Measurements from ENCODE around the gene SGCD. TPM values are rescaled to one million over a fixed set of nuclear protein-coding genes. Genes with fewer than 3 reads are reported as not detected.
A peak's percentile ranks its signal among the peaks of the same experiment; 100 is the strongest.

The SGCD gene
- total RNA-seq, 2 experiments from 2014 or later: not detected

- Mint-ChIP-seq H3K36me3 (ENCODE audit: low read depth) (no peaks in the 10 kb centered on the region), H3K4me3 (no peak overlapping the region), H3K9me3 (no peaks in the 10 kb centered on the region), H3K4me1 (ENCODE audit: low read depth) (no peaks in the 10 kb centered on the region), H3K27ac (no peak overlapping the region), H3K27me3 (peaks cover 3% of the 10 kb centered on the region)
- DNase-seq: no peak
- intact Hi-C loops (cut with micrococcal nuclease): no loop called here
- ChIA-PET CTCF (no interaction called here), POLR2A (no interaction called here)
- no peak for TF ChIP-seq CTCF (IDR thresholded peaks at IDR 0.05)
- ATAC-seq: no peak
Measured at GRCh38 chr5:156764176-156764971, 437.4 kb downstream of the SGCD start.

GRCh38 chr5:156774273-156774672 is 447.3 kb downstream of the SGCD start:
- no peak overlapping the region for H3K27ac Mint-ChIP-seq
- no peak for TF ChIP-seq CTCF (IDR thresholded peaks at IDR 0.05)
- H3K9me3 Mint-ChIP-seq: peaks cover 4% of the 10 kb centered on the region
- intact Hi-C loops (cut with micrococcal nuclease): no loop called here
- ChIA-PET CTCF (no interaction called here), POLR2A (no interaction called here)
- H3K27me3 Mint-ChIP-seq: peaks cover 1% of the 10 kb centered on the region
- H3K4me3 Mint-ChIP-seq: no peak overlapping the region
- DNase-seq (no peak), ATAC-seq (peak; percentile 47)
- H3K36me3 Mint-ChIP-seq (ENCODE audit: low read depth): no peaks in the 10 kb centered on the region
- peaks cover 7% of the 10 kb centered on the region for H3K4me1 Mint-ChIP-seq (ENCODE audit: low read depth)

- no peak for TF ChIP-seq CTCF (IDR thresholded peaks at IDR 0.05)
- H3K4me3 Mint-ChIP-seq: no peak overlapping the region
- H3K36me3 Mint-ChIP-seq (ENCODE audit: low read depth): no peaks in the 10 kb centered on the region
- peaks cover 4% of the 10 kb centered on the region for H3K9me3 Mint-ChIP-seq
- H3K4me1 Mint-ChIP-seq (ENCODE audit: low read depth): peaks cover 7% of the 10 kb centered on the region
- H3K27ac Mint-ChIP-seq: no peak overlapping the region
- no peak for ATAC-seq
- POLR2A ChIA-PET: interaction anchor here (0.7 kb wide), 1 partner anchor 537 kb away, joined by 3 read pairs; no protein-coding TSS in a partner anchor
- CTCF ChIA-PET: no interaction called here
- intact Hi-C loops (cut with micrococcal nuclease): no loop called here
- no peak for DNase-seq
- peaks cover 1% of the 10 kb centered on the region for H3K27me3 Mint-ChIP-seq
Measured at GRCh38 chr5:156778139-156778706, 451.3 kb downstream of the SGCD start.

GRCh38 chr5:156778752-156779151 is 451.8 kb downstream of the SGCD start:
- DNase-seq: no peak
- TF ChIP-seq CTCF (IDR thresholded peaks at IDR 0.05): no peak
- CTCF ChIA-PET: no interaction called here

GRCh38 chr5:156779436-156779835 is 452.5 kb downstream of the SGCD start:
- POLR2A ChIA-PET: interaction anchor here (0.6 kb wide), 1 partner anchor 124 kb away, joined by 5 read pairs; no protein-coding TSS in a partner anchor
- ATAC-seq: no peak
- Mint-ChIP-seq H3K4me1 (ENCODE audit: low read depth) (peaks cover 7% of the 10 kb centered on the region), H3K27me3 (peaks cover 1% of the 10 kb centered on the region), H3K36me3 (ENCODE audit: low read depth) (peaks cover 3% of the 10 kb centered on the region), H3K9me3 (peaks cover 8% of the 10 kb centered on the region), H3K27ac (no peak overlapping the region), H3K4me3 (no peak overlapping the region)
- CTCF ChIA-PET: no interaction called here
- intact Hi-C loops (cut with micrococcal nuclease): no loop called here
- no peak for DNase-seq
- TF ChIP-seq CTCF (IDR thresholded peaks at IDR 0.05): no peak

More at GRCh38 chr5:156778752-156779151, 451.8 kb downstream of the SGCD start:
- intact Hi-C loops (cut with micrococcal nuclease): no loop called here
- POLR2A ChIA-PET: no interaction called here
- ATAC-seq: peak; percentile 62
- Mint-ChIP-seq H3K4me1 (ENCODE audit: low read depth) (peaks cover 7% of the 10 kb centered on the region), H3K36me3 (ENCODE audit: low read depth) (no peaks in the 10 kb centered on the region), H3K27me3 (peaks cover 1% of the 10 kb centered on the region), H3K27ac (peak overlapping the region; percentile 66), H3K9me3 (peaks cover 4% of the 10 kb centered on the region), H3K4me3 (no peak overlapping the region)

All from activated CD8-positive, alpha-beta T cell treated with anti-CD3 and anti-CD28 coated beads for 36 hours (primary cell).